CD4-positive, alpha-beta T cell treated with Interleukin-2 at 100 ng/mL for 4 hours (primary cell): ENCODE results near the gene BIN1.

Experiments used
- DNase-seq: peaks from one replicate; pipeline ENCODE4 v3.0.0-alpha.2; 2020; ENCODE audit warnings: low spot score

The BIN1 gene

DNA sequence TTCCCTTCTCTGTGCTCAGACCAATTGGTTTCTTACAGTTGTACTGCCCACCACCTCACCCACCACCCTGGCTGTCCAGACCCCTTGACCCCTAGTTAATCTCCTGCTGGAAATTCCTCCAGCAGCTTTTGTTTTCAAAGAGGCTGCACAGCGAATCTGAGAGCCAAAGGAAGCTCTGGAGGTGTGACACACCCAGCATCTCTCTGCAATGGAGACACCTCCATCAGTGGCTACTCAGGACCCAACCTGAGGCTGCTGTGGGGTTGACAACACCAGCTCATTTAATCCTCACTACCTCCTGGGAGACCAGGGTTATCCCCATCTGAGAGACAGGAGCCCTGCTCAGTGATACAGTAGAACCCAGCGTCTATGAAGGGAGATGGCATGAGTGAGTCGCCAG, 86.4 kb downstream of the BIN1 start:
- DNase-seq, result no peak

GRCh38 chr2:127017548-127017947, 89.4 kb downstream of the BIN1 start:
- no peak for DNase-seq

GRCh38 chr2:127016329-127016728, 90.6 kb downstream of the BIN1 start:
- DNase-seq, result no peak

DNA sequence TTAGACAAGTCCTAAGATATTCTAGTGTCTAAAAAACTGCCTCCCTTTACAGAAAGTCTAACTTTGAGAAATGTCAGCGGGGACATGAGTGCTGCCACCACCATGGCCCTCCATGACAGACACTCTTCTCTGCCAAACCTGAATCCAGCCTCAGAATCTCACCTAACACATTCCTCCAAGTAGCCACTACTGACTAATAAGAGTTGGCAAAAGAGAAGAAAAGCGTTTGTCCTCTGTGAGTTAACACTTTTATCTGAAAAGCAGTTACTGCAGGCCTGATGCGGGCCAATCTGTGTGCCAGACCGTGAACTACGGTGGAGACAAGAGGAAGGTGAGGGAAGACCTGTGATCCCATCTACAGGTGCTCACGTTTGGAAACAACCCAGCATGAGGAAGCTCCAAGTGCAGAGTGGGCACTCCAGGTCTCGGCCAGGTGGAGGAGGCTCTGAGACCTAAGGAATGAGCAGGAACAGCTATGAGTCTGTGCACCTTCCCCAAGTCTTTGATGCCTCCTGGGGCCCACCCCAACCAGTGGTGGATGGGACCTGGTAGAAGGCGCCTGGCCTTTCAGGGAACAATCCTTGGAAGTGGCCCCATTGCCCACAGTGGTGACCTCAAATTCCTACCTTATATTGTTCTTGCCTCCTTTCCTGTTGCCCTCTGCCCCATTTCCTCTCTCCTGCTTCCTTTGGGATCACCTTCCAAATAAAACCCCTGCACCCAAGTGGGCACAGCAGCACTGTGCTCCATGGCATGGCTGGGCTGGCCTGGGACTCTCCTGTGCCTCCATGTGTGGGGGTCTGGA, 91.6 kb downstream of the BIN1 start:
- no peak for DNase-seq

GRCh38 chr2:127014630-127015029, 92.3 kb downstream of the BIN1 start:
- DNase-seq, result no peak

DNA sequence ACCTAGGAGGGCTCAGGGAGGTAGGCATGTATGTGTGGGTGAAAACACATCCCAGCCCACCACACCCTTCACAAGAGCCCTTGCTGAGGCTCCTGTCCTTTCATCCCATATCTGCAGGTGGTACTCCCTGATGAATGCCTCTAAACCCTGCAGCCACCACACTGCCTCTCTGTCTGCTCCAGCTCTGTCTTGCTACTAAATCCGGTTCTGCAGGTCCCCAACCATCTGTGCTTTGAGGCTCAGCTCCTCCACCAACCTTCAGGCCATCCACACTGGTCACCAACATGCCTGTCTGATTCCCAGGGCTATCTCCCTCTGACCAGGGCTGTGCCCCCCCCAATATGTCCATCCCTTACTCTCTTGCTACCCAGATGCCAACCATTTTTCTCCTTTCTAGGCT, 92.7 kb downstream of the BIN1 start:
- DNase-seq, result no peak

- DNase-seq, result no peak
These were observed 94.1 kb downstream of the BIN1 start for GRCh38 chr2:127012868-127013267.

GRCh38 chr2:127012215-127012614, 94.7 kb downstream of the BIN1 start:
- no peak for DNase-seq

DNA sequence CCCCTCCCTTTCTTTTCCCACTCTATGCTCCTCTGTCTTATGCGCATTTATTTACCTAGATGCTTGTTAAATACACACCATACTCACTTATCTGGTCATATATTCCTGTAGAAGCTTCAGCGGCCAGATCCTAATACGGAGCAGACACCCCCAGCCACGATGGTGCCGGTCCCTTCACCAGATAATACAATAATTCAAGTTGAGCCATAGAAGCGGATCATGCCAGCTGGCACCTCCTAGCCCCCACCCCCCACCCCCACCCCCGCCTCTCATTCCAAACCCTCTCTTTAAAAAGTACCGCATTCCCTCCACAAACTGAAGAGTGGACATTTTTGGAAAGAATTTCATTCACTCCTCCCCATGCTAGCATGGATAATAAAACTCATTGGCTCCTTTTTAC, 95.2 kb downstream of the BIN1 start:
- DNase-seq, result no peak

DNA sequence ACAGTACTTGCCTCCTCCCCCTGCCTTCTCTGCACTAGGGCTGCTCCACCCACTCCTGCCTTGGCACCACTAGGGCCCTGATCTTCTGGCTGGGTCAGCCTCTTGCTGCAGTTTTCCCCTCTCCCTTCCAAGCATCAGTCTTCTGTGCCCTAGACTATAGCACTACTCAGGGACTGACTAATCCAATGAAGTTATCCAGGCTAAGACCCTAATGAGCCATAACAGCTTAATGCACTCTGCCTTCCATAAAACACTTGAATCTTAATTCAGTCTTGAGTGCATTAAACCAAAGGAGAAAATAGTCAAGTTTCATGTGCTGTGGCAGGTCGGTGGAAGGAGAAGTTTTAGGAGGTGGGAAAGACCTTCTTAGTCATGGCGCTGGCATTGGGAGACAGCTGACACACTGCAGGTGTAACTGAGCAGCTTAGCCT, 95.7 kb downstream of the BIN1 start:
- no peak for DNase-seq

GRCh38 chr2:127008265-127009015, 98.5 kb downstream of the BIN1 start:
- no peak for DNase-seq

GRCh38 chr2:127007652-127008051, 99.3 kb downstream of the BIN1 start:
- DNase-seq, result no peak

GRCh38 chr2:127006962-127007361, 100.0 kb downstream of the BIN1 start:
- no peak for DNase-seq

DNA sequence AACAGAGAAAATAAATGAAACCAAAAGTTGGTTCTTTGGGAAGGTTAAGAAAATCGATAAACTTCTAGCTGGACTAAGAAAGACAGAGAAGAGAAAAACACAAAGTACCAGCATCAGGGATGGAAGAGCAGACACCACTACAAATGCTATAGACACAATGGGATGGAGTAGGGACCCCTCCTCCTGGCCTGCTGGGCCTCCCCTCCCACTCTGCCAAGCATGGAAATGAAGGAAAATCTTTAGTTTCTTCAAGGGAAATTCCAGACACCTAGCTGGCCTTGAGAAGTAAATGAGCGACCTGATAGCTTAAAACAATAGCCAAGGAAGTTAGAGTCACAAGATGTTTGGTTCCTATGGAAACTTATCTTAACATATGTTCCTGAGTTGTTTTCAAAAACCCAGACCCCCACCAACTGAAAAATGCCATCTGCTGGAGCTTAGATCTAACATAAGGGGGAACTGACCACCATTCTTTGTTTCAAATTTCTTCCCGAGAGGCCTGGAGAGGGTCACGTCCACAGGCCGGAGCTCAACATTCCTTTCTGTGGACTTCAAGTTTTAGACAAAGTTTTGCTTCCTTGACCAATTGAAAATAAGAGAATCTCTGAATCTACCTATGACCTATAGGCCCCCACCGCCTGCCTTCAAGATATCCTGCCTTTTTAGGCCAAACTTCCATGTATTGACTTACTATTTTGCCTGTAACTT, 101.9 kb downstream of the BIN1 start:
- no peak for DNase-seq

- no peak for DNase-seq
These were observed 103.7 kb downstream of the BIN1 start for GRCh38 chr2:127003070-127003800.

DNA sequence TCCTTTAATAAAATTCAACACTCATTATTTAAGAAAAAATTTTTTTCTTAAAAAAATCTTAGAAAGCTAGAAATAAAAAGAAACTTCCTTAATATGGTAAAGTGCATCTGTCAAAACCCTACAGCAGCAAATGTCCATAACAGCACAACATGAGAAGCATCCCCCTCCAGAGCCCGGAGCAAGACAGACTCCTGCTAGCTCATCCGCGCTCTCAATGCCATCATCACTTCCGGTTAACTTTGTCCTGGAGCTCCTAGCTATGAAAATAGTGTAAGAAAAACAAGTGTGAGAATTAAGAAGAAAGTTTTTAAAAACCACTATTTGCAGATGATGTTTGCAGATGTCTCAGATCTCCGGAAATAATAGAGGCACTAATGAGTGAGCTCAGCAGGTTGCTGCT, 105.2 kb downstream of the BIN1 start:
- no peak for DNase-seq

- no peak for DNase-seq
These were observed 106.0 kb downstream of the BIN1 start for GRCh38 chr2:127000937-127001336.

DNA sequence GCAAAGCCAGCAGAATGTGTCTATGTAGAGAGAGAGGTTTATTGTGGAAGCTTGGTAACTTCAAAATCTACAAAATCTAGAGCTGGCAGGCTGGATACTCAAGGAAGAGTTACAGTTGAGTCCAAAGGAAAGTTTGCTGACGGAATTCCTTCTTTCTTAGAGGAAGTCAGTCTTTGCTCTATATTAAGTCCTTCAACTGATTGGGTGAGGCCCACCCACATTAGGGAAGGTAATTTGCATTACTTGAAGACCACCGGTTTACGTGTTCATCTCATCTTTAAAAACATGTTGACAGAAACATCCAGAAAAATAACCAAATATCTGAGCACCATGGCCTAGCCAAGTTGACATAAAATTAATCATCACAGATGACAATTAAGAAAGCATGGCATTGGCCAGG, 106.8 kb downstream of the BIN1 start:
- DNase-seq, result no peak

- DNase-seq, result no peak
These were observed 107.7 kb downstream of the BIN1 start for GRCh38 chr2:126999106-126999756.

DNA sequence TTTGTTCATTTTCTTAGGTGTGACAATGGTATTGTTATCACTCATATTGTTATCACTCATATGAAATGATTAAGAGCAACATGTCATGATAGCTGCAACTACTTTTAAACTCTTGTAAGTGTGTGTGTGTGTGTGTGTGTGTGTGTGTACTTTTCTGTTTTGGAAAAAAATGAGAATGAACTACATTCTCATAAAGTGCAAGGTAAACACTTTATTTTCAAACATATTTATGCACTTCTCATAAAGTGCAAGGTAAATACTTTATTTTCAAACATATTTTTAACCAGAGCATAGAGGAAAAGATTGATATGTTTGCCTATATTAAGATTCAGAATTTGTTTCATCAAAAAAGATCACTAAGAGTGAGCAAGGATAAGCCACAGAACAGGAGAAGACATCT, 108.5 kb downstream of the BIN1 start:
- DNase-seq, result no peak
